Measurements from ENCODE around the gene SOWAHB.

Gene SOWAHB

DNA sequence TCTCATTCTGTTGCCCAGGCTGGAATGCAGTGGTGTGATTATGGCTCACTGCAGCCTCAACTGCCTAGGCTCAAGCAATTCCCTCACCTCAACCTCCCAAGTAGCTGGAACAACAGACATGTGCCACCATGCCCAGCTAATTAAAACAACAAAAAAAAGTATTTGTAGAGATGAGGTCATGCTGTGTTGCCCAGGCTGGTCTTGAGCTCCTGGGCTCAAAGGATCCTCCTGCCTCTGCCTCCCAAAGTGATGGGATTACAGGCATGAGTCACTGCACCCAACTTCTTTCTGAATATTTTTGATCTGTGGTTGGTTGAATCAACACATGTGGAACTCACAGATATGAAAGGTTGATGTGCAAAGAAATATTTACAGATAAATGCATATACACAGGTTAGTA lies 33.1 kb upstream of the SOWAHB start:
- Histone ChIP-seq H3K9me3 (ENCODE audit: control extremely low read depth in 1 of 5, control insufficient read depth in 4 of 5, insufficient read depth in 2 of 5, low read depth in 1 of 5, low read length in 4 of 5) (no peaks in the 10 kb centered on the region), H3K27me3 (replicated peaks in 2 of 5; ENCODE audit: control insufficient read depth in 4 of 5, insufficient read depth in 5 of 5, low read length in 4 of 5) (no peaks in the 10 kb centered on the region), H3K4me1 (ENCODE audit: control extremely low read depth in 1 of 4, control insufficient read depth in 4 of 4, insufficient read depth in 4 of 4, low read length in 3 of 4) (no peaks in the 10 kb centered on the region), H3K4me3 (ENCODE audit: control insufficient read depth in 1 of 7, extremely low read depth in 1 of 7, insufficient read depth in 4 of 7, low read depth in 2 of 7, low read length in 6 of 7) (no peak overlapping the region), H3K36me3 (ENCODE audit: control insufficient read depth in 4 of 4, insufficient read depth in 4 of 4, low read length in 3 of 4) (no peaks in the 10 kb centered on the region), H3K27ac (ENCODE audit: insufficient read depth in 1 of 2, low read depth in 1 of 2, low read length in 2 of 2, poor library complexity in 1 of 2, severe bottlenecking in 2 of 2) (no peak overlapping the region)
- POLR2A ChIA-PET: no interaction called here
- CTCF ChIA-PET: no interaction called here
- DNase-seq: no peak

DNA sequence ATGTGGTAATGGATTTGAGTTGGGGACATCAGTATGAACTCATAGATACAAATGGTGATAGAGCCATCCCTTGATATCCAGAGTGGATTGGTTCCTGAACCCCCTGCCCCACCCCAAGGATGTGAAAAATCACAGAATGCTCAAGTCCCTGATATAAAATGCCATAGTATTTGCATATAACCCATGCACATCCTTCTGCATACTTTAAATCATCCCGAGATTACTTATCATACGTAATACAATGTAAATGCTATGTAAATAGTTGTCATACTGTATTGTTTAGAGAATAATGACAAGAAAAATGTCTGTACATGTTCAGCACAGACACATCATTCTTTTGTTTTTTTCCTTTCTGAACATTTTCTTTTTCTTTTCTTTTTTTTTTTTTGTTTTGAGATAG lies 32.7 kb upstream of the SOWAHB start:
- Histone ChIP-seq H3K9me3 (ENCODE audit: control extremely low read depth in 1 of 5, control insufficient read depth in 4 of 5, insufficient read depth in 2 of 5, low read depth in 1 of 5, low read length in 4 of 5) (no peaks in the 10 kb centered on the region), H3K4me1 (ENCODE audit: control extremely low read depth in 1 of 4, control insufficient read depth in 4 of 4, insufficient read depth in 4 of 4, low read length in 3 of 4) (no peaks in the 10 kb centered on the region), H3K36me3 (ENCODE audit: control insufficient read depth in 4 of 4, insufficient read depth in 4 of 4, low read length in 3 of 4) (no peaks in the 10 kb centered on the region), H3K4me3 (ENCODE audit: control insufficient read depth in 1 of 7, extremely low read depth in 1 of 7, insufficient read depth in 4 of 7, low read depth in 2 of 7, low read length in 6 of 7) (no peak overlapping the region), H3K27me3 (replicated peaks in 2 of 5; ENCODE audit: control insufficient read depth in 4 of 5, insufficient read depth in 5 of 5, low read length in 4 of 5) (no peaks in the 10 kb centered on the region), H3K27ac (ENCODE audit: insufficient read depth in 1 of 2, low read depth in 1 of 2, low read length in 2 of 2, poor library complexity in 1 of 2, severe bottlenecking in 2 of 2) (no peak overlapping the region)
- no peak for DNase-seq
- CTCF ChIA-PET: no interaction called here
- POLR2A ChIA-PET: no interaction called here
- no CpG with 5 or more reads among the region's 2 CpGs for WGBS (ENCODE audit: insufficient coverage)

DNA sequence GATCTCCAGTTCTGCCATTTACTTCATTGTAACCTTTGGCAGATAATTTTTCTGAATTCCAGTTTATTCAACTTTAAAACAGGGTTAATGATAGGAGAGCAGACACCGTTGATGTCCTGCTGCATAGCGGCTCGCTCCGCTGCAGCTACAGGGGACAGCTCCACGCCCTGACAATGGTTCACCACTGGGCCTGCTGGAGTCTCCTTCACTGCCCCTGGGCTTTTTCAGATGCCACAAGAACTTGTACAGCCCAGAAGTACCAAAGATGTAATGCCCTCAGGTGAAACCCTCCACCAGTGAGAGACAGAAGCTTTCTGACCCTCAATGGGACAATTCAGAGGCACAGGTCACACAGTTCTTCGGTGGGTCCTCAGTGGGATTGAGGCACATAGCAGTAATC lies 28.9 kb upstream of the SOWAHB start:
- Histone ChIP-seq H3K27me3 (replicated peaks in 2 of 5; ENCODE audit: control insufficient read depth in 4 of 5, insufficient read depth in 5 of 5, low read length in 4 of 5) (no peaks in the 10 kb centered on the region), H3K4me1 (ENCODE audit: control extremely low read depth in 1 of 4, control insufficient read depth in 4 of 4, insufficient read depth in 4 of 4, low read length in 3 of 4) (no peaks in the 10 kb centered on the region), H3K27ac (ENCODE audit: insufficient read depth in 1 of 2, low read depth in 1 of 2, low read length in 2 of 2, poor library complexity in 1 of 2, severe bottlenecking in 2 of 2) (no peak overlapping the region), H3K36me3 (ENCODE audit: control insufficient read depth in 4 of 4, insufficient read depth in 4 of 4, low read length in 3 of 4) (no peaks in the 10 kb centered on the region), H3K4me3 (ENCODE audit: control insufficient read depth in 1 of 7, extremely low read depth in 1 of 7, insufficient read depth in 4 of 7, low read depth in 2 of 7, low read length in 6 of 7) (no peak overlapping the region), H3K9me3 (ENCODE audit: control extremely low read depth in 1 of 5, control insufficient read depth in 4 of 5, insufficient read depth in 2 of 5, low read depth in 1 of 5, low read length in 4 of 5) (no peaks in the 10 kb centered on the region)
- WGBS (ENCODE audit: insufficient coverage): 96% methylated on average over 6 of the region's 6 CpGs
- ChIA-PET CTCF (no interaction called here), POLR2A (no interaction called here)
- DNase-seq: no peak

DNA sequence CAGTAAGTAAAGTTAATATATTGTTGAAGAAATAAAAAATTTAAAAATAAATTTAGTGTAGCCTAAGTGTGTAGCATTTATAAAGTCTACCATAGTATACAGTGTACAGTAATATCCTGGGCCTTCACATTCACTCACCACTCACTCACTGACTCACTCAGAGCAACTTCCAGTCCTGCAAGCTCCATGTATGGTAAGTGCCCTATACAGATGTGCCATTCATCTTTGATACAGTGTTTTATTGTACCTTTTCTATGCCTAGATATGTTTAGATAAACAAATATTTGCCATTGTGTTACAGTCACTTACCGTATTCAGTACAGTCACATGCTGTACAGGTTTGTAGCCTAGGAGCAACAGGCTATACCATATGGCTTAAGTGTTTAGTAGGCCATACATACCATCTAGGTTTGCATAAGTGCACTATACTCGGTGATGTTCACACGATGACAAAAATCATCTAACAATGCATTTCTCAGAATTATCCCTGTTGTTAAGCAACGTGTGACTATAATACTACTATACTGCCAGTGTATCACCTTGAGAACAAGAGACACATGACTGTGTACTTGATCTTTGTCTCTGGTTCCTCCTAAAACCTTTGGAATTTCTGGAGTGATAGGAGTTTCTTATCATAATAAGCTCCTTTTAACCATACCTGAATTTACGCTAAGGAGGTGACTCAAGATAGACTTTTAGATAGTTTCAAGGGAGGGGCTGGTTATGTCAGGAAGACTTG lies 25.8 kb upstream of the SOWAHB start:
- Histone ChIP-seq H3K36me3 (ENCODE audit: control insufficient read depth in 4 of 4, insufficient read depth in 4 of 4, low read length in 3 of 4) (no peaks in the 10 kb centered on the region), H3K4me1 (ENCODE audit: control extremely low read depth in 1 of 4, control insufficient read depth in 4 of 4, insufficient read depth in 4 of 4, low read length in 3 of 4) (no peaks in the 10 kb centered on the region), H3K27me3 (replicated peaks in 2 of 5; ENCODE audit: control insufficient read depth in 4 of 5, insufficient read depth in 5 of 5, low read length in 4 of 5) (no peaks in the 10 kb centered on the region), H3K27ac (ENCODE audit: insufficient read depth in 1 of 2, low read depth in 1 of 2, low read length in 2 of 2, poor library complexity in 1 of 2, severe bottlenecking in 2 of 2) (no peak overlapping the region), H3K4me3 (ENCODE audit: control insufficient read depth in 1 of 7, extremely low read depth in 1 of 7, insufficient read depth in 4 of 7, low read depth in 2 of 7, low read length in 6 of 7) (no peak overlapping the region), H3K9me3 (ENCODE audit: control extremely low read depth in 1 of 5, control insufficient read depth in 4 of 5, insufficient read depth in 2 of 5, low read depth in 1 of 5, low read length in 4 of 5) (no peaks in the 10 kb centered on the region)
- no peak for DNase-seq
- CTCF ChIA-PET: no interaction called here
- WGBS (ENCODE audit: insufficient coverage): 100% methylated on average over 4 of the region's 5 CpGs
- POLR2A ChIA-PET: no interaction called here

DNA sequence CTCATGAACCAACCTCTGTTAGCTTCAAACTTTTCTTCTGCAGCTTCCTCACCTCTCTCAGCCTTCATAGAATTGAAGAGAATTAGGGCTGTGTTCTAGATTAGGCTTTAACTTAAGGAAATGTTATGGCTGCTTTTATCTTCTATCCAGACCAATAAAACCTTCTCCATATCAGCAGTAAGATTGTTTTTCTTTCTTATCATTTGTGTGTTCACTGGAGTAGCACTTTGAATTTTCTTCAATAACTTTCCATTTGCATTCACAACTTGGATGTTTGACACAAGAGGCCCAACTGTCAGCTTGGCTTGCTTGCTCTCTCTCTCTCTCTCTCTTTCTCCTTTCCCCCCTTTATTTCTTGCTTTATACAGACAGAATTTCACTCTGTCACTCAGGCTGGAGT lies 22.8 kb upstream of the SOWAHB start:
- no peak overlapping the region for H3K4me3 ChIP-seq (ENCODE audit: control insufficient read depth in 1 of 7, extremely low read depth in 1 of 7, insufficient read depth in 4 of 7, low read depth in 2 of 7, low read length in 6 of 7)
- CTCF ChIA-PET: interaction anchor here (1.0 kb wide), 1 partner anchor 124 kb away, joined by 4 read pairs; no protein-coding TSS in a partner anchor
- no peaks in the 10 kb centered on the region for H3K9me3 ChIP-seq (ENCODE audit: control extremely low read depth in 1 of 5, control insufficient read depth in 4 of 5, insufficient read depth in 2 of 5, low read depth in 1 of 5, low read length in 4 of 5)
- H3K27me3 ChIP-seq (replicated peaks in 2 of 5; ENCODE audit: control insufficient read depth in 4 of 5, insufficient read depth in 5 of 5, low read length in 4 of 5): no peaks in the 10 kb centered on the region
- H3K4me1 ChIP-seq (ENCODE audit: control extremely low read depth in 1 of 4, control insufficient read depth in 4 of 4, insufficient read depth in 4 of 4, low read length in 3 of 4): no peaks in the 10 kb centered on the region
- POLR2A ChIA-PET: no interaction called here
- no peak for DNase-seq
- no peaks in the 10 kb centered on the region for H3K36me3 ChIP-seq (ENCODE audit: control insufficient read depth in 4 of 4, insufficient read depth in 4 of 4, low read length in 3 of 4)
- H3K27ac ChIP-seq (ENCODE audit: insufficient read depth in 1 of 2, low read depth in 1 of 2, low read length in 2 of 2, poor library complexity in 1 of 2, severe bottlenecking in 2 of 2): no peak overlapping the region

DNA sequence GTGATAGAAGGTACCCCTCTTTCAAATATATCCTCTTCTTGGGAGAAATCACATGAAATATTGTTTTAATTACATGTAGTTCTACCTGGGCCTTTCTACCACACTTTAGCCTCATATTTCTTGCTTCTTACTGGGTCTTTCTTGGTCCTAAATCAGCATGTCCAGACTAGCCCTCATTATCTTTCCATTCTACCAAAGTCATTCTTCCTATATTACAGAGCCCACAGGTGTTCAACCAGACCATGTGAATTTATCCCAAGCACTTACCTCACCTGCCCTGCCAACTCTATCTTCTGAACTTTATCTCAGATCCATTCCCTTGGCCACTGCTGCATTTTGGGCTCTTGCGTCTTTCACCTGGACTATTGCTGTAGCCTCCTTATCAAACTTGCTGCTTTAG lies 11.8 kb upstream of the SOWAHB start:
- WGBS (ENCODE audit: insufficient coverage): 100% methylated on average over 1 of the region's 1 CpG
- CTCF ChIA-PET: no interaction called here
- Histone ChIP-seq H3K27me3 (replicated peaks in 2 of 5; ENCODE audit: control insufficient read depth in 4 of 5, insufficient read depth in 5 of 5, low read length in 4 of 5) (no peaks in the 10 kb centered on the region), H3K4me3 (ENCODE audit: control insufficient read depth in 1 of 7, extremely low read depth in 1 of 7, insufficient read depth in 4 of 7, low read depth in 2 of 7, low read length in 6 of 7) (no peak overlapping the region), H3K9me3 (ENCODE audit: control extremely low read depth in 1 of 5, control insufficient read depth in 4 of 5, insufficient read depth in 2 of 5, low read depth in 1 of 5, low read length in 4 of 5) (peaks cover 0 to 3% (median 2%) of the 10 kb centered on the region in 5 experiments), H3K36me3 (ENCODE audit: control insufficient read depth in 4 of 4, insufficient read depth in 4 of 4, low read length in 3 of 4) (no peaks in the 10 kb centered on the region), H3K4me1 (ENCODE audit: control extremely low read depth in 1 of 4, control insufficient read depth in 4 of 4, insufficient read depth in 4 of 4, low read length in 3 of 4) (no peaks in the 10 kb centered on the region), H3K27ac (ENCODE audit: insufficient read depth in 1 of 2, low read depth in 1 of 2, low read length in 2 of 2, poor library complexity in 1 of 2, severe bottlenecking in 2 of 2) (no peak overlapping the region)
- POLR2A ChIA-PET: no interaction called here
- no peak for DNase-seq

DNA sequence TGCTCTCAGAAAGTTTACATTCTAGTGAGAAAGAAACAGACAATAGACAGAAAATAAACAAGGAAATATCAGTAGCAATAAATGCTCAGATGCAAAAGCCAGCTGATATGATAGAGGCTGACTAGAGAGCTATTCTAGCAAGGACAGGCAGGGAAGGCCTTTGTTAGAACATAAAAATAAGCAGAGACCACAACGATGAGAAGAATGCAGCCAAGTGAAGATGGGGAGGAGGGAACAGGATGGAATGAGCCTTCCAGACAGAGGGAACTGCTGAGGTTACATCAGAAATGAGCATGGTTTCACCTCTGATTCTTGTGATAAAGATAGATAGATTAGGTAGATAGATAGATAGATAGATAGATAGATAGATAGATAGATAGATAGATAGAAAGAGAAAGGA lies 7.6 kb upstream of the SOWAHB start:
- POLR2A ChIA-PET: no interaction called here
- DNase-seq: no peak

More for the DNA sequence above, 7.6 kb upstream of the SOWAHB start:
- CTCF ChIA-PET: interaction anchor here (1.0 kb wide), 1 partner anchor 9 kb away, joined by 3 read pairs; no protein-coding TSS in a partner anchor
- WGBS (ENCODE audit: insufficient coverage): 100% methylated on average over 1 of the region's 1 CpG
- H3K4me3 ChIP-seq (ENCODE audit: control insufficient read depth in 1 of 7, extremely low read depth in 1 of 7, insufficient read depth in 4 of 7, low read depth in 2 of 7, low read length in 6 of 7): no peak overlapping the region
- peaks cover 0 to 3% (median 2%) of the 10 kb centered on the region in 5 experiments for H3K9me3 ChIP-seq (ENCODE audit: control extremely low read depth in 1 of 5, control insufficient read depth in 4 of 5, insufficient read depth in 2 of 5, low read depth in 1 of 5, low read length in 4 of 5)
- H3K27ac ChIP-seq (ENCODE audit: insufficient read depth in 1 of 2, low read depth in 1 of 2, low read length in 2 of 2, poor library complexity in 1 of 2, severe bottlenecking in 2 of 2): no peak overlapping the region
- H3K27me3 ChIP-seq (replicated peaks in 2 of 5; ENCODE audit: control insufficient read depth in 4 of 5, insufficient read depth in 5 of 5, low read length in 4 of 5): peaks cover 0 to 2% (median 0%) of the 10 kb centered on the region in 5 experiments
- H3K4me1 ChIP-seq (ENCODE audit: control extremely low read depth in 1 of 4, control insufficient read depth in 4 of 4, insufficient read depth in 4 of 4, low read length in 3 of 4): no peaks in the 10 kb centered on the region
- H3K36me3 ChIP-seq (ENCODE audit: control insufficient read depth in 4 of 4, insufficient read depth in 4 of 4, low read length in 3 of 4): no peaks in the 10 kb centered on the region
